Tibial artery (tissue), 4 donors: Measurements from ENCODE around the gene SDK1.

Source experiments
- DNase-seq, 2 donors: peaks; one replicate each; pipeline ENCODE4 v3.0.0-alpha.2; 2019
- H3K27ac ChIP-seq, 2 donors: fragments of 200-600 bp; sonication (generic) in 1 of 2; 1 replicate in 1 of 2; 2 replicates in 1 of 2; pipeline ENCODE4 v1.5.1; 2018 to 2019; ENCODE audit warnings: mild to moderate bottlenecking in 1 of 2
- H3K27me3 ChIP-seq, 2 donors: fragments of 200-600 bp; sonication (generic) in 1 of 2; one replicate each; pipeline versions ENCODE4 v1.5.1 to v1.6.0; 2016 to 2019
- H3K36me3 ChIP-seq, 3 donors: fragments of 200-600 bp; sonication (generic) in 2 of 3; one replicate each; pipeline ENCODE4 v1.5.1; 2016 to 2019; ENCODE audit warnings: mild to moderate bottlenecking in 2 of 3
- H3K4me1 ChIP-seq, 4 donors: fragments of 200-600 bp; sonication (generic) in 2 of 4; 1 replicate in 3 of 4; 2 replicates in 1 of 4; pipeline ENCODE4 v1.5.1; 2016 to 2019
- H3K4me3 ChIP-seq, 2 donors: fragments of 200-600 bp; sonication (generic) in 1 of 2; 1 replicate in 1 of 2; 2 replicates in 1 of 2; pipeline ENCODE4 v1.5.1; 2018 to 2019; ENCODE audit warnings: mild to moderate bottlenecking in 2 of 2
- H3K9me3 ChIP-seq, 3 donors: fragments of 200-600 bp; sonication (generic) in 1 of 3; one replicate each; pipeline ENCODE4 v1.5.1; 2016 to 2019
- CTCF ChIP-seq, 2 experiments: fragments of 200-600 bp in 1 of 2; fragments of 450-650 bp in 1 of 2; IDR thresholded peaks; one replicate each; pipeline ENCODE4 v1.5.1; 2017 to 2019; ENCODE audit warnings: antibody characterized with exemption in 2 of 2, mild to moderate bottlenecking in 1 of 2, moderate library complexity in 1 of 2
- intact Hi-C: fragments of 100-400 bp; cut with DNase I; formaldehyde crosslinking; loops from one replicate; pipeline ENCODE4 v1.15.0; 2023; ENCODE audit warnings: low total_unique reads

The SDK1 gene

GRCh38 chr7:4099651-4100050, 798.6 kb downstream of the SDK1 start:
- H3K4me3 ChIP-seq, result no peak overlapping the region
- peak in 1 of 2 donors; percentile 53 for DNase-seq
- intact Hi-C loops, result no loop called here
- no peaks in the 10 kb centered on the region for H3K9me3 ChIP-seq
- H3K27me3 ChIP-seq, result no peaks in the 10 kb centered on the region
- TF ChIP-seq CTCF (IDR thresholded peaks at IDR 0.05), result no peak
- no peaks in the 10 kb centered on the region for H3K4me1 ChIP-seq
- H3K36me3 ChIP-seq, result no peaks in the 10 kb centered on the region
- no peak overlapping the region for H3K27ac ChIP-seq

GRCh38 chr7:4100148-4100547, 799.1 kb downstream of the SDK1 start:
- intact Hi-C loops, result no loop called here
- Histone ChIP-seq H3K9me3 (no peaks in the 10 kb centered on the region), H3K36me3 (no peaks in the 10 kb centered on the region), H3K4me1 (no peaks in the 10 kb centered on the region), H3K4me3 (no peak overlapping the region), H3K27ac (no peak overlapping the region), H3K27me3 (no peaks in the 10 kb centered on the region)
- no peak for DNase-seq
- TF ChIP-seq CTCF (IDR thresholded peaks at IDR 0.05), result no peak

- Histone ChIP-seq H3K36me3 (no peaks in the 10 kb centered on the region), H3K4me1 (no peaks in the 10 kb centered on the region), H3K9me3 (no peaks in the 10 kb centered on the region), H3K27ac (no peak overlapping the region), H3K27me3 (no peaks in the 10 kb centered on the region), H3K4me3 (no peak overlapping the region)
- DNase-seq, result no peak
- intact Hi-C loops, result no loop called here
- no peak for TF ChIP-seq CTCF (IDR thresholded peaks at IDR 0.05)
Observed at GRCh38 chr7:4100691-4101090, 799.6 kb downstream of the SDK1 start.

- intact Hi-C loops, result no loop called here
- Histone ChIP-seq H3K27ac (no peak overlapping the region), H3K27me3 (no peaks in the 10 kb centered on the region), H3K4me1 (no peaks in the 10 kb centered on the region), H3K4me3 (no peak overlapping the region), H3K36me3 (no peaks in the 10 kb centered on the region), H3K9me3 (no peaks in the 10 kb centered on the region)
- DNase-seq, result peak in 1 of 2 donors; percentile 17
- TF ChIP-seq CTCF (IDR thresholded peaks at IDR 0.05), result no peak
Observed at GRCh38 chr7:4102231-4102841, 801.3 kb downstream of the SDK1 start.

GRCh38 chr7:4103352-4104091, 802.5 kb downstream of the SDK1 start:
- intact Hi-C loops, result no loop called here
- no peak for TF ChIP-seq CTCF (IDR thresholded peaks at IDR 0.05)

More at GRCh38 chr7:4103352-4104091, 802.5 kb downstream of the SDK1 start:
- DNase-seq, result no peak
- Histone ChIP-seq H3K36me3 (no peaks in the 10 kb centered on the region), H3K4me3 (no peak overlapping the region), H3K27ac (no peak overlapping the region), H3K27me3 (no peaks in the 10 kb centered on the region), H3K4me1 (no peaks in the 10 kb centered on the region), H3K9me3 (no peaks in the 10 kb centered on the region)
